Stimulated activated CD8-positive, alpha-beta memory T cell treated with anti-CD3 and anti-CD28 coated beads, Interleukin-4, amount 100 ng/mL, for 1 hour (primary cell): ENCODE results near the gene PLXDC1.
"Not testable (repeated sequence)": the region's sequence is repeated elsewhere in the genome, so short reads cannot be mapped to it uniquely, and the experiment has no call there.

Experiments used
- DNase-seq, 2 donors: peaks; one replicate each; pipeline ENCODE4 v3.0.0-alpha.2; 2020; ENCODE audit warnings: low read depth in 2 of 2, low spot score in 1 of 2

Gene PLXDC1

DNA sequence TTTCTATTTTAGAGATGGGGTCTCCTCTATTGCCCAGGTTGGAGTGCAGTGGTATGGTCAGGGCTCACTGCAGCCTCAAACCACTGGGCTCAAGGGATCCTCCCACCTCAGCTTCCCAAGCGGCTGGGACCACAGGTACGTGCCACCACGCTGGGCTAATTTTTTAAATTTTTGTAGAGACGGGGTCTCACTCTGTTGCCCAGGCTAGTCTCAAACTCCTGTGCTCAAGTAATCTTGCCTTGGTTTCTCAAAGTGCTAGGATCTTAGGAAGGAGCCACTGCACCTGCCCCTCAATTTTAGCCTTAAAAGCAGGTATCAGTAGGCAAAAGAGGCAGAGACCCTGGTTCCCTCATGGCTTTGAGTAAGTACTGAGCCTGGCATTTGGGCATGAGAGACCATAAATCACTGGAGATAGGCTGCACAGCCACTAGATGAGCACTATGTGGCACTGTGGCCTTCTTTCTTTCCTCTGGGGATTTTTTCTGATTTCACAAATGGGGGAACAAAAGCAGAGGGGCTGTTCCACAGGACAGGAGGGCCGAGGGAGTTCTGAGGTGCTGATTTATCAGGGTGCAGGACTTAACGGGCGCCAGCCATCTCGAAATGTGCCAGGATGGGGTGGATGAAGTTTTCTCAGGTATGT lies 82.2 kb downstream of the PLXDC1 start:
- DNase-seq = no peak

DNA sequence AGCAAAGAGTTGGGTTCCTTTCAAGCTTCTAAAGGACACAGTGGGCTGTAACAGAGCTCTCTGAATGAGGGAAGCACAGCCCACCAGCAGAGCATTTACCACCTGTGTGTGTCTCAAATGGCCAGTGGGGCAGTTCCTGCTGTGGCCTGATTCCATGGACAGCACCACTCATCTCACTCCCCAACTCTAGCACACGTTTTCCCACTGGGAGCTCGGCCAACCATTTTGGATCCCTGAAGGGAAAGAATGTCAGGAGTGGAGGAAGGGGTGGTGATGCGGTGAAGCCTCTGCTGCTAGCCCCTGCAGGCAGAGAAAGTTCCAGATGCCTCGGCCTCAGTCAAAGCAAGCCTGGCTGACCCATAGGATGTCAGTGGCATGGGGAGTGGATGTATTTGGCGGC lies 86.6 kb downstream of the PLXDC1 start:
- no peak for DNase-seq

DNA sequence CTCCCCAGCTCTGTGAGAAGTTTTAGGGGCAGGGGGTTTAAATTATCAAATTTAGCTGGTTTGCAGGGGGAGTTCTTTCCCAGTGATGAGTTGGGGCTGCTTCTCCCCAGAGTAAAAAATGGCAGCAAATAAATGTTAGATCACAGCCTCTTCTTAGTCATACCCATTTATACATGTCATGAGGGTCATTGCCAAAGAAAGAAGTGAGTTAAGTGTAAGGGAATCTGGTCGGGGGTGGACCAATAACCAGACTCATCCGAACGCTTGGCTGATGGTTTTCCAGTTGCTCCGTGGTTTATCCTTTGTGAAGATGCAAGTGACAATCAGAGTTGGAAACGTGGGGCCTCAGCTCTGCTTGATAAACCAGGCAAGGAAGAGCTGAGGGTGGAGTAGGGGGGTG lies 87.1 kb downstream of the PLXDC1 start:
- DNase-seq = no peak

DNA sequence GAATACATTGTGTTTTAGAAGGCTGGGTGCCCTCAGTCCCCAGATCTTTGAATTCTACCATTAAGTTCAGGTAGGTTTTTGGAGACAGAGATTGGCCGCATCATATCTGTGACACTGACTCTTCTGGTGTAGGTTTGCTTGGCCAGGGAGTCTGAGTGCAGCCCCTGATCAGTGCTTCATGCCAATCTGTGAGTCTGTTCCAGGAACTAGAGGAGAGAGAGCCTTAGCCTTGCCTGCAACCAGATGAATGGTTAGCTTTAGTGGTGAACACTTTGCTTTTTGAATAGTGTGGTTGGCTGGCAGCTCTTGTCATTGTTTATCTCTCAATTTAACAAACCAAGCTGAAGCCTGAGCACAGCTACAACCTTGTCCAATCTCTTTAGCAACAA lies 87.8 kb downstream of the PLXDC1 start:
- DNase-seq = no peak

DNA sequence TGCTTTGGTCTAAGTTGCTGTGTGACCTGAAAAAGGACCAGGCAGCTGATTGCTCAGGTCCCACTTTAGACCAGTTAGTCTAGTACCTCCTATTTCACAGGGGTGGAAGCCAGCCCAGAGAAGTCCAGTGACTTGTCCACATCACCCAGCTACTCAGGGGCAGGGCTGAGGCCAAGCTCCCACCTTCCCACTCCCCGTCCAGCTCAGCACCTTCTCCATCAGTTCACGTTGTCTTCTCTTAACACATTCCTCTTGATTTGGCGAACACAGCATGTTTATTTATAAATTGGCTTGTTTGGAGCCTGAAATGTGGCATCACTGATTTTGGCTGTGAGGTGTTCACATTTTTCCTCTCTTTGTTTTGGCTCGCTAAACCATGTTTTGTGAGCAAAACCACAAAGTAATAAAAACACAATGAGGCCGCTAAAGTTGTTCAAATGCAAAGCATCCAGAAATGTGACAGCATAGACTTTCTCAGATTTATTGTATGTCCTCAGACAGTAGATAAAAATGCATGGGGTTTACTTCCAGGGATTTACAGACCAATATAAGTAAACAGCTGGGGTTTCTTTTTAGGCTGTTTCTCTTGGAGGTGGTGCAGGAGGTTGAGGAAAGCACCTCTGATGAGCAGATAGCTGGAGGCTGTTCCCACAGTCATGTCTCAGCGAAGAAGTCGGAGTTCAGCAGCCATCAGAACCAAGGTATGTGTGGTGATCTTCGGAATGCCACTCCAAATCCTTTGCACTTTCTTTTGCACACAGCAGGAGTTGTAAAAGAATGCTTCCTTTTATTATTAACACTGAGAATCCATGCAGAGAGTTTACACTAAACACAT lies 88.4 kb downstream of the PLXDC1 start:
- no peak for DNase-seq

DNA sequence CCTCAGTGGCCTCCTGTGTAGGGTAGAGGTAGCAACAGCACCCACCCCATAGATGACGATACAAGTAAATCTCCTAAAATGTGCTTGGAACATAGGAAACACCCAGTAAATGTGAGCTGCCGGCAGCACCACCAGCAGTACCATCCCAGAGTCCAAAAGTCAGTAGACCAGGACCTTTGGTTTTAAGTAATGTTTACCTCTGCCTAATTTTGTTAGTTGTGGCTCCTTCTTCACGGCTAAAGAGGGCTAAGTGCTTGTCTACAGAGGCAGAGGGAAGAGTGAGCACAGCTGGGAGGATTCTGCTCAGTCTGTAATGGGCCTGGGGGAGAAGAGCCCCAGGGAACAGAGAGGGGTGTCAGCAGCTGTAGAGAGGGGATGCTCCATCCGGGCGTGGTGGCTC lies 92.9 kb downstream of the PLXDC1 start:
- DNase-seq = no peak

DNA sequence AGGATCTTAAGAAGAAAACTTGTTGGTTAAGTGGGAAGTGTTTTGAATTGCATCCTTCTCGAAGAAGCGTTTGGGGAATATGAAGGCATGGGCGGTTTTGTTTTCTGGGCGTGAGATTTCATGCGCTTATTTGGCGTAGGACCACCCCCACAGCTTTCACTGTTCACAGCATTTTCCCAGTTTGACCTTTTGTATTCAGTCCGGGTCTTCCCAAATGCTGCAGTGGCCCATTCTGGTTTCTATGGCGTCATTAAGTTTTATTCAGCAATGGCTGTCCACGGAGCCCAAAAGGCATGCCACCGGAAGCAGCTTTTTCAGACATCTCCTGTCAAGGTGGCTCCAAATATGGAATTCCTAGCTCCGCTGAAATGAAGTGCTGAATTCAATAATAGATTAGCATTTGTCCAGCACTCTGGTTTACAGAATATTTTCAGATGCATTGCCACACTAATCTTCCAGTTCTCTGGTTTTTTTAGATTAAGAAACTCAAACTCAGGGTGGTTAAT lies 93.7 kb downstream of the PLXDC1 start:
- no peak for DNase-seq

DNA sequence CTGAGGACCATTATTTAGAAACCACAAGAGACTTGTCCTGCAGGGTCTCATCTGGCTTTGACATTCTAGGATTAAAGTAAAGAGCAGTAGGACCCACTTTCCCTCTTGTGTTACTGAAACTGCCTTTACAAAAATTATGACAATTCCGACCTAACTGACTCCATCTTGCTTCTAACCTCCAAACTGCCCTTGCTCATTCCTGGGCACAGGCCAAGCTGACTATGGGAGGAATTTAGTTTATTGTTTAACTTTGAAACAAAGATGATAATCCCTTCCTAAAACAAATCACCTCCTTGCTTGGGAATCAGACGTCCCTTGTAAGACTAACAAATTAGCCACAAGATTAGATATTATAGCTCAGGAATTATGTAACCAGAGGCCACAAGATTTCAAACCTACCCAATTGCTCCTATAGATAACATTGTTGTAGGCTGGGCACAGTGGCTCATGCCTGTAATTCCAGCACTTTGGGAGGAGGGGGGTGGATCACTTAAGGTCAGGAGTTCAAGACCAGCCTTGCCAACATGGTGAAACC lies 97.3 kb downstream of the PLXDC1 start:
- no peak for DNase-seq

DNA sequence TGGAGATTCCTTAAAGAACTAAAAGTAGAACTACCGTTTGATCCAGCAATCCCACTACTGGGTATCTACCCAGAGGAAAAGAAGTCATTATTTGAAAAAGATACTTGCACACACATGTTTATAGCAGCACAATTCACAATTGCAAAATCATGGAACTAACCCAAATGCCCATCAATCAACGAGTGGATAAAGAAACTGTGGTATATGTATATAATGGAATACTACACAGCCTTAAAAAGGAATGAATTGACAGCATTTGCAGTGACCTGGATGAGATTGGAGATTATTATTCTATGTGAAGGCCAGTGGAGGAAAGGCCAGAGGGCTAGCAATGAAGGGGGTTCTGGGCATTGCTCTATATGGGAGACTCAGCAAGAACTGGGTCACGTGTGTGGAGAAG lies 99.0 kb downstream of the PLXDC1 start:
- DNase-seq = not testable (repeated sequence)

DNA sequence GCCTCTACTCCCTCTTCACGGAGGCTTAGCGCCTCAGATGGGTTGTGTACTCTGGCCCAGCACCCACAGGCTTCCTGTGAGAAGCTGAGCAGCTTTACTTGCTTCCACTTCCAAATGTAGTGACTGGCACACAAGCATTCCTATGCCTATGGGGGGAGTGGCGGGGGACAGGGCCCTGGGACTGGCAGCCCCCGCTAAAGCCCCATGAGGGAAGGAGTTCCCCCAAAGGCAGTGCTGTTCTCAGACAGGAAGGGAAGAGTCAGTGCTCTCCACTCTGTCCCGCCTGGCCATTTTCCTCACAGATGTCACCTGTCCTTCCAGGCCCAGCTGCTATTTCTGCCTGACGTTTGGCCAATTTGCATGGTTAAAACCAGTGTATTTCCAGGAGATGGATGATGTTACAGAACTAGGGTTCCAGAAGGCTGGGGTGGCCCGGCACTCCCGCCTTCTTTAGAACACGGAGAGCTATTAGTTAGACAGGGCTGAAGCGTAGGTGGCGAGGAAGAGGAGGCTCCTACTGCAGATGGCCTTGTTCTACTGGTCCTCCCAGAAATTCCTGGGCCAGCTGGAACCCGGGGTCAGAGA lies 100.3 kb downstream of the PLXDC1 start:
- DNase-seq = no peak

DNA sequence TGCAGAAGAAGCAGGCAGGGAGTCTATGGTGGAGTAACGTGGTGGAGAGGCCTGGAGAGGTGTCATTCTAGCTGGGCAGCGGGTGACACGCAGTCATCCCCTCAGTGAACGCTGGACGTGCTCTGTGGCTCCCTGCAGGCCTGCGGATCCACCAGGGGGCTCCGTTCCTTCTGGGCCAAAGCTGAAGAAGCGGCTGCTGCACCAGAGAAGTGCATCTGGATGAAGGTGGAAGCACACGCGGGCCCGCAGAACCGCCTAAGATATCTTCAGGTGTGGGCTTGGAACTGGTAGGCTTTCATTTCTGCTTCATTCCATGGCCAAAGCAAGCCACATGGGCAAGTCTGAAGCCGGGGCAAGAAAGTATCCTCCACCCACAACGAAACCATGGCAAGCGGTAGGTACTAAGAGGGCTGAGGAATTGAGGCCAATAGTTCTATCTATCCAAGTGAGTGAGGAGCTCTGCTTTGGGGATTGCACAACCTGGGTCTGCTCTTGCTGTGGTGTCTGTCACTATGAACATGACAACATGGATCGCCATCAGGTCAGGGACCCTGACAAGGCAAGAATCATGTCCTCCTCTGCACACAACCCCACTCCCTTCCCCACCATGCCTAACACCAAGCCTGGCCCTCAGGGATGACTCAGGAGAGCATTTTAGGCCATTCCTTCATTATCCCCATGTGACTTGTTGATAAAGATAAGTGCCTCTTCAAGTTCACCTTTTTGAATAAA lies 105.3 kb downstream of the PLXDC1 start:
- no peak for DNase-seq

DNA sequence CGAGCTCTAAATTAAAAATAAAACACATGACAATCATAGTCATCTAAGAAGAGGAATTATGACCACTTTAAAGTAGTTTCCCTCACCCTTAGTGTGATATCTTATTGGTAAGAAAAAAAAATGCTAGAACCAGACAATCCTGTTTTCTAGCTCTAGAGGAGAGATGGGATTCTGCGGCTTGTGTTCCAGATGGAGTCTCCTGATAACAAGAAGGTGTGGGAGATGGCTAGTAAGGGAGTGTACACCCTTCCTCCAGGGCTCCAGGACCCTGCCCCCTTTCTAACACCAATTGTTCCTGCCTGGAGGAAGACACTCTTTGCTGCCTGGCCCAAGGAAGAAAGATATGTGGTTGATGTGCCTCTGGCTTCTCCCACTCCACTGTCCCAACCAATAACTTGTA lies 115.4 kb downstream of the PLXDC1 start:
- no peak for DNase-seq

DNA sequence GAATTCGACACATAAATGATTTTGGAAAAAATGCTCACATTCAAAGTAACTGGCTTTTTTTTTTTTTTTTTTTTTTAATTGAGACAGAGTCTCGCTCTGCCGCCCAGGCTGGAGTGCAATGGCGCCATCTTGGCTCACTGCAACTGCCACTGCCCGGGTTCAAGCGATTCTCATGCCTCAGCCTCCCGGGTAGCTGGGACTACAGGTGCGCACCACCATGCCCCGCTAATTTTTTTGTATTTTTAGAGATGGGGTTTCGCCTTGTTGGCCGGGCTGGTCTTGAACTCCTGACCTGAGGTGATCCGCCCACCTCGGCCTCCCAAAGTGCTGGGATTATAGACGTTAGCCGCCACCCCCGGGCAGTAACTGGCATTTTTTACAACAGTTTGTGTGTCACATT lies 115.9 kb downstream of the PLXDC1 start:
- DNase-seq = not testable (repeated sequence)

DNA sequence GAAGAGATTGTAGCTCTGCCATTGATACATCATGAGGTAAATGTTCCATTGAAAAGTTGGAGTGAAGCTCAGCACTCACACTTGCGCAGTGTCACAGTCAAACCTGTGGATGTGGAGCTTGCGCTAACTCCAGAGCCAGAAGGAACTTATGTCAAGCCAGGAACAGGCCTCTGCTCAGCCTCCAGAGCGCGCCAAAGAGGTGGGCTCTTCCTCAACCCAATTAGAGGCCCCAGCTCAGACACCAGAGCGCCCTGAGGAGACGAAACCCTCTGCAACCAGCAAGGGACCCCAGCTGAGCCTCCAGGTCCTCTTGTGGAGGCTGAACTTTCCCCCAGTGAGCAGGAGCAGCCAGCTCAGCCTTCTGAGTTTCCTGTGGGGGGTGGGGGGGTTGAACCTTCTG lies 122.7 kb downstream of the PLXDC1 start:
- DNase-seq = no peak

DNA sequence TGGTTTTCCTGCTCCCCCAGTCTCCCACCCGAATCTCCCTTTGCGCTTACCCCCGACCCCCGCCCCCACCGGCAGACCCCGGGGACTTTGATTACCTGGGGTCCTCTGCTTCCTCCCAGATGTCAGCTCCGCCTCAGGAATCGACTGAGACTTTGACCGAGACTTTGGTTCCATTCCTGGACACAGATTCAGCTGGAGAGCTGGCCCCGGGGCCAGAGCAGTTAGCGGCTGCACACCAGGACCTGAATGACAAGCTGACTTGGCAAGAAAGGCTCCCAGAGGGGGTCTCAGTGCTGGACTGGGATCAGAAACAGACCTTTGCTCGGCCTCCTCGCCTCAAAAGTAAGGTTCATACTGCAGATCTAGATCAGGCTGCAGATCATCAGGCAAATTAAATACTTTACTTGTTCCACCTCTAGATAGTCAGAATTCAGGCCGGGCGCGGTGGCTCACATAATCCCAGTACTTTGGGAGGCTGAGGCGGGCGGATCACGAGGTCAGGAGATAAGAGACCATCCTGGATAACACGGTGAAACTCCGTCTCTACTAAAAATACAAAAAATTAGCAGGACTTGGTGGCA lies 123.9 kb downstream of the PLXDC1 start:
- DNase-seq = no peak

DNA sequence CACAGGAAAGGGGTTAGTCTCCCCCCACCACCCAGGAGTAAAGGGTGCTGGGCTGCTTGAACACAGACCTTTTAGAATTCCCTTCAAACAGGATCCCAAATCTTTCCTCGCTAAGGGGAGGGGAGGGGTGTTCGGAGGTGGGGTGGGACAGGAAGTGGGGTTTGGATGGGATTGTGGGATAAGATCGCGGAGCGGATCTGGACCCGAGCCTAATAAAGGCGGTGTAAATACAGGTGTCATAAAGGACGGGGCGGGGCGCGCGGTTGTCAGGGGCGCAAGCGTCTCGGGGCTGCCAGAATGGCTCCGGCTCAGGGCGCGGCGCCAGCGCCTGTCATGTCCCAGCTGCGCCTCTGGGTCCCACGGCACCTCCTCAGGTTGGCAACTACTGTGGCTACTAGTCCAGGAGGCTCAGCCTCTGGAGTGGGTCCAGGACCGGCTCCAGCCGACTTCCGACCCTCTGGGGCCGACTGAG lies 124.4 kb downstream of the PLXDC1 start:
- peak in 1 of 2 donors; percentile 3 for DNase-seq

DNA sequence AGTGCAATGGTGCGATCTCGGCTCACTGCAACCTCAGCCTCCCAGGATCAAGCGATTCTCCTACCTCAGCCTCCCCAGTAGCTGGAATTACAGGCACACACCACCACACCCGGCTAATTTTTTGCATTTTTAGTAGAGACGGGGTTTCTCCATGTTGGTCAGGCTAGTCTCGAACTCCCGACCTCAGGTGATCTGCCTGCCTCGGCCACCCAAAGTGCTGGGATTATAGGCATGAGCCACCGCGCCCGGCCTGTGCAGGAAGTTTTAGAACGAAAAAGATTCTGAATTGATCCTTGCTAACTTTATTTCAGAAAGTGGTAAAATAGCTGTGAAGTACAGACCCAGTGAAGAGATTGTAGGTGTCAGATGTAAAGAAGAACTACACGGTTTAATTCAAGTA lies 125.1 kb downstream of the PLXDC1 start:
- not testable (repeated sequence) for DNase-seq

DNA sequence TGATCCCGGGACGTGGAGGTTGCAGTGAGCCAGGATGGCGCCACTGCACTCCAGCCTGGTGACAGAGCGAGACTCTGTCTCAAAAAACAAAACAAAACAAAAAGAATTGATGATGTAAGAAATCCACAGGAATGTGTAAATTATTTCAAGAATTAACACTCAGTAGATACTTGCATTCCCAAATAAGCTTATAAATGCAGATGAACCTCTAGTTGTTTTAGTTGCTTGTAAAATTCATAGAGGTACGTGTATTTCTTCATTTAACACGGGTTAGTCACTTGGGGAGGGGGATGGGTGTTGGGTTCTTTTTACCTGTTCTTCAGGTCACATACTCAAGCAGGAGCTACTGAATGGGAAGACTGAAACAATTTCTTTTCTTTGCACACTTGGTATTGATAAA lies 128.5 kb downstream of the PLXDC1 start:
- no peak for DNase-seq

DNA sequence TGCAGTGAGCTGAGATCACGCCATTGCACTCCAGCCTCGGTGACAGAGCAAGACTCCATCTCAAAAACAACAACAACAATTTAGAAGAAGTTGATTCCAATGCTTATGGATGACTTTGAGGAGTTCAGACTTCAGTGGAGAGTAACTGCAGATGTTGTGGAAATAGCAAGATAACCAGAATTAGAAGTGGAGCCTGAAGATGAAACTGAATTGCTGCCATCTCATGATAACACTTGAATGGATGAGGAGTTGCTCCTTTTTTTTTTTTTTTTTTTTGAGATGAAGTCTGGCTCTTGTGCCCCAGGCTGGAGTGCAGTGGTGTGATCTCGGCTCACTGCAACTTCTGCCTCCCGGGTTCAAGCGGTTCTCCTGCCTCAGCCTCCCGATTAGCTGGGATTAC lies 131.4 kb downstream of the PLXDC1 start:
- DNase-seq = not testable (repeated sequence)

DNA sequence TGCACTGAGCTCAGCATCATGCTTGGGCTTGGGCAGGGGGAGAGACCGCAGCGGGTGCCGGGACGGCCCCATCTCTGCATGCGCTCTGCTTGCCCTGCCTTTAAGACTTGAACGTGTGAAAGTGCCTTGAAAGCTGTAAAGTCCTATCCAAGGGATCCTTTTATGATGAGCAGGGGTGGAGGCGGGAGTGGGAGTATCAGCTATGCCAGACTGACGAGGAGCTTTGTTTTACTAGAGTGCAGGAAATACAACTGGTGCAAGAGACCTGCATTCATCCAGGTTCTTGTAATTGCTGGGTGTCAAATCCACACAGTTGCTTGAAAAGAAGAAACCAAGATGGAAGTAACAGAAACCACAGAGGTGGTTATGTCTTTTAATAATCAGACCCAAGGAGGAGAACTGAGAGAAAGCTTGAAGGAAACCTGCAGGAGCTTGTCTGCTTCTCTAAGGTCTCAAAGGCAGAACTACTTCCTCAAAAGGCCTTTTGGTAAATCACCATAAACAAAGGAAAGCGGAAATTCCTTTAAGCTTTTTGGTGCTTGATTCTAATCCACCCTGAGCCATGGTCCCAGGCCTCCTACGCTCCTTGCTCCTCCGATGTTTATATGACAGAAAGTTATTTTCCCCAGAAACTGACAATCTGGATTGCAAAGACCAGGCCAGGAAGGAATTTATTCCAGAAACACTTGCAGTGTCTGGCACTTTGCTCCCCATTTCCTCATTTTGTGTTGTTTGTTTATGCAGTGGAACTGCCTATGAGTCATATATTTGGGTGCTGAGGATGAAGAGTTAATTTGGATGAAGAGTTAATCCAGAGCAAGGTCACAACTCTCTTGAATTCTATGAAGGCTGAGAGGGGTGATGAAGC lies 132.9 kb downstream of the PLXDC1 start:
- no peak for DNase-seq
